PFSK-1 (cell line): ENCODE data around the gene KCNJ16.

ENCODE experiments used
- FOXP2 ChIP-seq: optimal IDR thresholded peaks from 2 replicates; pipeline ENCODE3; 2011; ENCODE audit warnings: borderline replicate concordance, control low read depth, inconsistent platforms; ENCODE audit not compliant: insufficient read depth; ENCODE audit errors: extremely low read length, extremely low read depth
- POLR2AphosphoS5 ChIP-seq: IDR thresholded peaks from 2 replicates; pipeline ENCODE4 v1.6.1; 2012; ENCODE audit warnings: low read depth, mild to moderate bottlenecking, control low read depth, low read length, moderate library complexity
- REST ChIP-seq, 2 experiments: IDR thresholded peaks; 2 replicates each; pipeline versions ENCODE4 v1.6.1 to v1.8.0; 2011 to 2012; ENCODE audit warnings: low read depth in 2 of 2, low read length in 2 of 2, control low read depth in 1 of 2, inconsistent platforms in 1 of 2, mild to moderate bottlenecking in 1 of 2, moderate library complexity in 1 of 2; ENCODE audit not compliant: insufficient read depth in 1 of 2
- SIN3A ChIP-seq: IDR thresholded peaks from 2 replicates; pipeline ENCODE4 v1.6.1; 2012; ENCODE audit warnings: mild to moderate bottlenecking, low read length, moderate library complexity, borderline replicate concordance; ENCODE audit not compliant: insufficient read depth
- TAF1 ChIP-seq: IDR thresholded peaks from 2 replicates; pipeline ENCODE4 v1.6.1; 2012; ENCODE audit warnings: low read length, control low read depth, borderline replicate concordance; ENCODE audit not compliant: insufficient read depth

Gene KCNJ16

GRCh38 chr17:70168044-70168976 lies 93.3 kb downstream of the KCNJ16 start:
- TF ChIP-seq REST (IDR thresholded peaks at IDR 0.05; ENCODE audit: insufficient read depth in 1 of 2, low read depth in 2 of 2, low read length in 2 of 2) (no peak), SIN3A (no peak), POLR2AphosphoS5 (no peak), FOXP2 (no peak), TAF1 (no peak)

GRCh38 chr17:70168977-70169708 lies 94.1 kb downstream of the KCNJ16 start, which contains the start of gene KCNJ2:
Gene KCNJ2 (plus strand): TSS chr17:70169532. CDS start chr17:70175040, 5,508 bp downstream.
- no peak; the same call in 1 of the 2 replicates for TF ChIP-seq TAF1
- no peak for TF ChIP-seq SIN3A
- TF ChIP-seq POLR2AphosphoS5: peak; percentile 42; the same call in 1 of the 2 replicates
- TF ChIP-seq FOXP2: peak; percentile 47
- no peak; a peak in 1 of 4 replicates for TF ChIP-seq REST (IDR thresholded peaks at IDR 0.05; ENCODE audit: insufficient read depth in 1 of 2, low read depth in 2 of 2, low read length in 2 of 2)

- TF ChIP-seq TAF1: no peak
Measured at GRCh38 chr17:70169709-70170597, 94.9 kb downstream of the KCNJ16 start.

- no peak for TF ChIP-seq REST (IDR thresholded peaks at IDR 0.05; ENCODE audit: insufficient read depth in 1 of 2, low read depth in 2 of 2, low read length in 2 of 2)
- TF ChIP-seq TAF1: no peak
- no peak for TF ChIP-seq SIN3A
- TF ChIP-seq FOXP2: no peak
- TF ChIP-seq POLR2AphosphoS5: no peak
Measured at GRCh38 chr17:70171159-70171558, 96.1 kb downstream of the KCNJ16 start.

- TF ChIP-seq FOXP2: no peak
- no peak for TF ChIP-seq SIN3A
- TF ChIP-seq POLR2AphosphoS5: no peak
- no peak for TF ChIP-seq REST (IDR thresholded peaks at IDR 0.05; ENCODE audit: insufficient read depth in 1 of 2, low read depth in 2 of 2, low read length in 2 of 2)
- no peak for TF ChIP-seq TAF1
Measured at GRCh38 chr17:70172449-70172848, 97.4 kb downstream of the KCNJ16 start.
